ENCODE measurements around the gene IL1RL2. TPM values are rescaled to one million over a fixed set of nuclear protein-coding genes. Genes with fewer than 3 reads are reported as not detected.

IL1RL2 gene
- 0.12 TPM for polyA plus RNA-seq (2013, experiment 1 of 2; ENCODE audit: insufficient read length)
- 0.15 TPM for polyA plus RNA-seq (2013, experiment 2 of 2; ENCODE audit: insufficient read length)

- DNase-seq: no peak
Observed at GRCh38 chr2:102186791-102187495, at the start of gene IL1RL2. IL1RL2 (plus strand) TSS chr2:102187023; CDS start chr2:102187868, 845 bp downstream.

GRCh38 chr2:102137138-102137537 lies 49.7 kb upstream of the IL1RL2 start:
- no peak for DNase-seq

- DNase-seq: peak; percentile 29
Observed at GRCh38 chr2:102138331-102138730, 48.5 kb upstream of the IL1RL2 start.

GRCh38 chr2:102139851-102140250 lies 47.0 kb upstream of the IL1RL2 start:
- DNase-seq: peak; percentile 66

GRCh38 chr2:102140377-102140776 lies 46.4 kb upstream of the IL1RL2 start:
- DNase-seq: peak; percentile 56

GRCh38 chr2:102141011-102141943 lies 45.5 kb upstream of the IL1RL2 start:
- DNase-seq: peak; percentile 90

GRCh38 chr2:102141970-102142828 lies 44.6 kb upstream of the IL1RL2 start, which contains the start of gene IL1R1:
IL1R1 (plus strand) TSS chr2:102142746; CDS start chr2:102157725, 14,979 bp downstream.
- peak; percentile 76 for DNase-seq

GRCh38 chr2:102142829-102143449 lies 43.9 kb upstream of the IL1RL2 start:
- DNase-seq: peak; percentile 32

GRCh38 chr2:102143450-102143985 lies 43.3 kb upstream of the IL1RL2 start:
- peak; percentile 28 for DNase-seq

GRCh38 chr2:102144128-102144527 lies 42.7 kb upstream of the IL1RL2 start:
- no peak for DNase-seq

- no peak for DNase-seq
Observed at GRCh38 chr2:102145107-102145506, 41.7 kb upstream of the IL1RL2 start.

GRCh38 chr2:102145934-102146333 lies 40.9 kb upstream of the IL1RL2 start:
- DNase-seq: no peak

GRCh38 chr2:102147935-102148334 lies 38.9 kb upstream of the IL1RL2 start:
- peak; percentile 27 for DNase-seq

- DNase-seq: no peak
Observed at GRCh38 chr2:102149243-102149642, 37.6 kb upstream of the IL1RL2 start.

- DNase-seq: peak; percentile 69
Observed at GRCh38 chr2:102149644-102150455, 37.0 kb upstream of the IL1RL2 start.

GRCh38 chr2:102154364-102154763 lies 32.5 kb upstream of the IL1RL2 start:
- no peak for DNase-seq

GRCh38 chr2:102154946-102155702 lies 31.7 kb upstream of the IL1RL2 start:
- no peak for DNase-seq

- DNase-seq: no peak
Observed at GRCh38 chr2:102155703-102156515, 30.9 kb upstream of the IL1RL2 start.

All from fibroblast of skin of scalp (primary cell).